Liver (tissue), 9 donors: Measurements from ENCODE around the gene TMEM175. TPM values are rescaled to one million over a fixed set of nuclear protein-coding genes. Genes with fewer than 3 reads are reported as not detected.

Experiments
- DNase-seq: peaks from one replicate; pipeline ENCODE4 v3.0.0-alpha.2; 2017; ENCODE audit warnings: low spot score
- H3K27ac ChIP-seq, 2 donors: one replicate each; pipeline ENCODE4 v1.7.0; 2013; ENCODE audit warnings: inconsistent platforms in 2 of 2, low read length in 2 of 2, control low read depth in 1 of 2, low read depth in 1 of 2, mild to moderate bottlenecking in 1 of 2
- H3K27me3 ChIP-seq, 4 donors: one replicate each; pipeline versions ENCODE4 v1.6.1 to v1.7.0; 2013; ENCODE audit warnings: low read length in 3 of 4, inconsistent platforms in 1 of 4, mild to moderate bottlenecking in 1 of 4, moderate library complexity in 1 of 4; ENCODE audit not compliant: control insufficient read depth in 4 of 4, insufficient read depth in 4 of 4
- H3K36me3 ChIP-seq, 4 donors: one replicate each; pipeline versions ENCODE4 v1.6.1 to v1.7.0; 2013; ENCODE audit warnings: low read length in 3 of 4, mild to moderate bottlenecking in 3 of 4, low read depth in 1 of 4, moderate library complexity in 1 of 4; ENCODE audit not compliant: control insufficient read depth in 4 of 4, insufficient read depth in 3 of 4
- H3K4me1 ChIP-seq, 4 donors: one replicate each; pipeline versions ENCODE4 v1.6.1 to v1.7.0; 2013; ENCODE audit warnings: low read length in 3 of 4, mild to moderate bottlenecking in 3 of 4, moderate library complexity in 1 of 4; ENCODE audit not compliant: control insufficient read depth in 4 of 4, insufficient read depth in 4 of 4
- H3K4me3 ChIP-seq, 3 donors: one replicate each; pipeline versions ENCODE4 v1.6.1 to v1.7.0; 2013; ENCODE audit warnings: low read length in 3 of 3, control low read depth in 1 of 3, low read depth in 1 of 3, mild to moderate bottlenecking in 1 of 3
- H3K9ac ChIP-seq, 2 donors: one replicate each; pipeline ENCODE4 v1.7.0; 2013; ENCODE audit warnings: low read length in 2 of 2, mild to moderate bottlenecking in 2 of 2, moderate library complexity in 2 of 2, control low read depth in 1 of 2, low read depth in 1 of 2
- H3K9me3 ChIP-seq, 4 donors: one replicate each; pipeline versions ENCODE4 v1.6.1 to v1.7.0; 2013; ENCODE audit warnings: low read length in 3 of 4; ENCODE audit not compliant: control insufficient read depth in 4 of 4
- EGR1 ChIP-seq, 2 donors: IDR thresholded peaks; 2 replicates each; pipeline ENCODE4 v1.6.1; 2016 to 2018; ENCODE audit warnings: antibody characterized with exemption in 2 of 2, low read depth in 2 of 2
- FOXA1 ChIP-seq: IDR thresholded peaks from 2 replicates; pipeline ENCODE4 v1.6.1; 2016; ENCODE audit warnings: antibody characterized with exemption
- GABPA ChIP-seq, 2 donors: IDR thresholded peaks in 1 of 2; conservative IDR thresholded peaks in 1 of 2; 2 replicates each; pipeline ENCODE4 v1.6.1; 2016; ENCODE audit warnings: antibody characterized with exemption in 2 of 2, mild to moderate bottlenecking in 1 of 2, moderate library complexity in 1 of 2
- HNF4G ChIP-seq: IDR thresholded peaks from 2 replicates; pipeline ENCODE4 v1.6.1; 2016; ENCODE audit warnings: antibody characterized with exemption
- NR2F2 ChIP-seq: IDR thresholded peaks from 2 replicates; pipeline ENCODE4 v1.6.1; 2016; ENCODE audit warnings: antibody characterized with exemption
- RAD21 ChIP-seq, 2 donors: IDR thresholded peaks; 2 replicates each; pipeline ENCODE4 v1.6.1; 2016; ENCODE audit warnings: antibody characterized with exemption in 2 of 2, mild to moderate bottlenecking in 2 of 2
- RXRA ChIP-seq, 2 donors: IDR thresholded peaks; 2 replicates each; pipeline ENCODE4 v1.6.1; 2017 to 2018; ENCODE audit warnings: antibody characterized with exemption in 2 of 2, mild to moderate bottlenecking in 1 of 2
- SP1 ChIP-seq: IDR thresholded peaks from 2 replicates; pipeline ENCODE4 v1.6.1; 2018; ENCODE audit warnings: antibody characterized with exemption, mild to moderate bottlenecking
- TAF1 ChIP-seq: conservative IDR thresholded peaks from 2 replicates; pipeline ENCODE4 v1.6.1; 2016; ENCODE audit warnings: antibody characterized with exemption, mild to moderate bottlenecking
- YY1 ChIP-seq: IDR thresholded peaks from 2 replicates; pipeline ENCODE4 v1.6.1; 2016; ENCODE audit warnings: antibody characterized with exemption, mild to moderate bottlenecking
- WGBS: extraction: QIAGEN DNeasy Blood & Tissue Kit; methylation state at CpG from one replicate; pipeline ENCODE4 v1.1.7; 2013; 5-methylcytosine and 5-hydroxymethylcytosine counted together
- polyA plus RNA-seq, 2 donors: library from polyadenylated mRNA; stranded (reverse) in 1 of 2; unstranded in 1 of 2; fragments of 200-250 nt in 1 of 2; fragments of >200 nt in 1 of 2; fragmentation: Nextera tagmentation in 1 of 2; extraction: Ambion mirVana in 1 of 2; gene quantifications; one replicate each; pipeline versions ENCODE4 v1.2.1 to v1.2.3, GENCODE V29; 2013 to 2015
- total RNA-seq, 2 donors: library from RNA; depleted of rRNA; stranded (reverse); fragments of >200 nt; gene quantifications; one replicate each; pipeline ENCODE4 v1.2.3, GENCODE V29; 2014
- TF ChIP-seq, protein P1 (sequence below): fragments of 150-350 bp; IDR thresholded peaks from 2 replicates; pipeline ENCODE4 v1.5.1; 2017; ENCODE audit warnings: improper control_type of control experiment, low read depth, low read length; ENCODE audit not compliant: missing input control
- TF ChIP-seq, protein P2 (sequence below): IDR thresholded peaks from 2 replicates; pipeline ENCODE4 v1.6.1; 2016; ENCODE audit warnings: antibody characterized with exemption, mild to moderate bottlenecking
- TF ChIP-seq, protein P3 (sequence below): IDR thresholded peaks from 2 replicates; pipeline ENCODE4 v1.6.1; 2016; ENCODE audit warnings: antibody characterized with exemption
- donor health status: healthy.
- donor health status: healthy.
- donor health status: healthy.
- donor health status: healthy.
- donor health status: healthy.

TMEM175 gene
- total and polyA plus RNA-seq, 4 donors = 18.6 to 26.3 (median 25.5) TPM

DNA sequence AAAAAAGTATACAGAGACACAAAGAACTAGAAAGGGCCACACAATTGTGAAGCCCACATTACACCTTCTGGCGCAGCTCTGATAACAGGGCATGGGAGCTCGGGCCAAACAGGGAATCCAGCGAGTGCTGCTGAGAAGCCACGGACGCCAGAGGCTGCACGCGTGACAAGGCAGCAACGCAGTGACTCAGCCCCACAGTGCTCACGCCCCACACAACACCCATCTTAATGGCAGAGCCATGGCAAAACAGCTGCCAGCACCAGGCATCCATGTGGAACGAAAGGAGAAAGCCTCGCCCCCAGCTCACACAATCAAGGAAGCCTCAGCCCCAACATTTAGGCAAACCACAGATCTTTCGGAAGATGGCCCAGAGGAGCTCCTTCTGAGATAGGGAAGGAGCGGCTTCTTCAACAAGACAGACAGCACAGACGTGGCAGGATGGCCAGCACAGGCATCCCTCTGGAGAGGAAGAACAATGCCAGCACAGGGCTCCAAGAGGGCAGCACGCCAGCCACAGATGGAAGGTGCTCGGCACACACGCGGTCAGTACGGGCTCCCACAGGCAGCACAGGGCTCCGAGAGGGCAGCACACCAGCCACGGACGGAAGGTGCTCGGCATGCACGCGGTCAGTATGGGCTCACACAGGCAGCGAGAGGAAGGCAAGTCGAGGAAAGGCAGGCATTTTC lies 33.2 kb upstream of the TMEM175 start:
- WGBS = 95% methylated on average over 27 of the region's 27 CpGs
- Histone ChIP-seq H3K4me1 (no peaks in the 10 kb centered on the region), H3K9me3 (no peaks in the 10 kb centered on the region), H3K9ac (no peak overlapping the region), H3K4me3 (no peak overlapping the region), H3K36me3 (peaks cover 4 to 64% (median 15%) of the 10 kb centered on the region in 4 donors), H3K27me3 (no peaks in the 10 kb centered on the region), H3K27ac (no peak overlapping the region)
- DNase-seq = no peak
- TF ChIP-seq HNF4G (no peak), RAD21 (IDR thresholded peaks at IDR 0.05) (no peak), FOXA1 (no peak)

GRCh38 chr4:899556-899906 lies 32.7 kb upstream of the TMEM175 start:
- no peak overlapping the region for H3K27ac ChIP-seq
- DNase-seq = no peak
- H3K27me3 ChIP-seq = no peaks in the 10 kb centered on the region
- TF ChIP-seq NR2F2 = no peak
- TF ChIP-seq RXRA (IDR thresholded peaks at IDR 0.05) = no peak
- TF ChIP-seq, protein P1, sequence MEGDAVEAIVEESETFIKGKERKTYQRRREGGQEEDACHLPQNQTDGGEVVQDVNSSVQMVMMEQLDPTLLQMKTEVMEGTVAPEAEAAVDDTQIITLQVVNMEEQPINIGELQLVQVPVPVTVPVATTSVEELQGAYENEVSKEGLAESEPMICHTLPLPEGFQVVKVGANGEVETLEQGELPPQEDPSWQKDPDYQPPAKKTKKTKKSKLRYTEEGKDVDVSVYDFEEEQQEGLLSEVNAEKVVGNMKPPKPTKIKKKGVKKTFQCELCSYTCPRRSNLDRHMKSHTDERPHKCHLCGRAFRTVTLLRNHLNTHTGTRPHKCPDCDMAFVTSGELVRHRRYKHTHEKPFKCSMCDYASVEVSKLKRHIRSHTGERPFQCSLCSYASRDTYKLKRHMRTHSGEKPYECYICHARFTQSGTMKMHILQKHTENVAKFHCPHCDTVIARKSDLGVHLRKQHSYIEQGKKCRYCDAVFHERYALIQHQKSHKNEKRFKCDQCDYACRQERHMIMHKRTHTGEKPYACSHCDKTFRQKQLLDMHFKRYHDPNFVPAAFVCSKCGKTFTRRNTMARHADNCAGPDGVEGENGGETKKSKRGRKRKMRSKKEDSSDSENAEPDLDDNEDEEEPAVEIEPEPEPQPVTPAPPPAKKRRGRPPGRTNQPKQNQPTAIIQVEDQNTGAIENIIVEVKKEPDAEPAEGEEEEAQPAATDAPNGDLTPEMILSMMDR = no peak
- no peak for TF ChIP-seq GABPA (IDR thresholded peaks at IDR 0.05 in 1 of 2, conservative IDR thresholded peaks at IDR 0.05 in 1 of 2)
- TF ChIP-seq TAF1 = no peak
- TF ChIP-seq EGR1 (IDR thresholded peaks at IDR 0.05; ENCODE audit: low read depth in 2 of 2) = no peak
- TF ChIP-seq, protein P2, sequence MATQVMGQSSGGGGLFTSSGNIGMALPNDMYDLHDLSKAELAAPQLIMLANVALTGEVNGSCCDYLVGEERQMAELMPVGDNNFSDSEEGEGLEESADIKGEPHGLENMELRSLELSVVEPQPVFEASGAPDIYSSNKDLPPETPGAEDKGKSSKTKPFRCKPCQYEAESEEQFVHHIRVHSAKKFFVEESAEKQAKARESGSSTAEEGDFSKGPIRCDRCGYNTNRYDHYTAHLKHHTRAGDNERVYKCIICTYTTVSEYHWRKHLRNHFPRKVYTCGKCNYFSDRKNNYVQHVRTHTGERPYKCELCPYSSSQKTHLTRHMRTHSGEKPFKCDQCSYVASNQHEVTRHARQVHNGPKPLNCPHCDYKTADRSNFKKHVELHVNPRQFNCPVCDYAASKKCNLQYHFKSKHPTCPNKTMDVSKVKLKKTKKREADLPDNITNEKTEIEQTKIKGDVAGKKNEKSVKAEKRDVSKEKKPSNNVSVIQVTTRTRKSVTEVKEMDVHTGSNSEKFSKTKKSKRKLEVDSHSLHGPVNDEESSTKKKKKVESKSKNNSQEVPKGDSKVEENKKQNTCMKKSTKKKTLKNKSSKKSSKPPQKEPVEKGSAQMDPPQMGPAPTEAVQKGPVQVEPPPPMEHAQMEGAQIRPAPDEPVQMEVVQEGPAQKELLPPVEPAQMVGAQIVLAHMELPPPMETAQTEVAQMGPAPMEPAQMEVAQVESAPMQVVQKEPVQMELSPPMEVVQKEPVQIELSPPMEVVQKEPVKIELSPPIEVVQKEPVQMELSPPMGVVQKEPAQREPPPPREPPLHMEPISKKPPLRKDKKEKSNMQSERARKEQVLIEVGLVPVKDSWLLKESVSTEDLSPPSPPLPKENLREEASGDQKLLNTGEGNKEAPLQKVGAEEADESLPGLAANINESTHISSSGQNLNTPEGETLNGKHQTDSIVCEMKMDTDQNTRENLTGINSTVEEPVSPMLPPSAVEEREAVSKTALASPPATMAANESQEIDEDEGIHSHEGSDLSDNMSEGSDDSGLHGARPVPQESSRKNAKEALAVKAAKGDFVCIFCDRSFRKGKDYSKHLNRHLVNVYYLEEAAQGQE = no peak
- no peak for TF ChIP-seq HNF4G
- TF ChIP-seq, protein P3, sequence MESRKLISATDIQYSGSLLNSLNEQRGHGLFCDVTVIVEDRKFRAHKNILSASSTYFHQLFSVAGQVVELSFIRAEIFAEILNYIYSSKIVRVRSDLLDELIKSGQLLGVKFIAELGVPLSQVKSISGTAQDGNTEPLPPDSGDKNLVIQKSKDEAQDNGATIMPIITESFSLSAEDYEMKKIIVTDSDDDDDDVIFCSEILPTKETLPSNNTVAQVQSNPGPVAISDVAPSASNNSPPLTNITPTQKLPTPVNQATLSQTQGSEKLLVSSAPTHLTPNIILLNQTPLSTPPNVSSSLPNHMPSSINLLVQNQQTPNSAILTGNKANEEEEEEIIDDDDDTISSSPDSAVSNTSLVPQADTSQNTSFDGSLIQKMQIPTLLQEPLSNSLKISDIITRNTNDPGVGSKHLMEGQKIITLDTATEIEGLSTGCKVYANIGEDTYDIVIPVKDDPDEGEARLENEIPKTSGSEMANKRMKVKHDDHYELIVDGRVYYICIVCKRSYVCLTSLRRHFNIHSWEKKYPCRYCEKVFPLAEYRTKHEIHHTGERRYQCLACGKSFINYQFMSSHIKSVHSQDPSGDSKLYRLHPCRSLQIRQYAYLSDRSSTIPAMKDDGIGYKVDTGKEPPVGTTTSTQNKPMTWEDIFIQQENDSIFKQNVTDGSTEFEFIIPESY = no peak
- TF ChIP-seq SP1 = no peak
- TF ChIP-seq YY1 = no peak
- WGBS = 96% methylated on average over 12 of the region's 12 CpGs
- no peaks in the 10 kb centered on the region for H3K9me3 ChIP-seq
- H3K4me1 ChIP-seq = no peaks in the 10 kb centered on the region
- no peak overlapping the region for H3K4me3 ChIP-seq
- H3K9ac ChIP-seq = no peak overlapping the region
- peaks cover 4 to 63% (median 15%) of the 10 kb centered on the region in 4 donors for H3K36me3 ChIP-seq
